Measurements from ENCODE around the gene DCDC2C.

Gene DCDC2C

DNA sequence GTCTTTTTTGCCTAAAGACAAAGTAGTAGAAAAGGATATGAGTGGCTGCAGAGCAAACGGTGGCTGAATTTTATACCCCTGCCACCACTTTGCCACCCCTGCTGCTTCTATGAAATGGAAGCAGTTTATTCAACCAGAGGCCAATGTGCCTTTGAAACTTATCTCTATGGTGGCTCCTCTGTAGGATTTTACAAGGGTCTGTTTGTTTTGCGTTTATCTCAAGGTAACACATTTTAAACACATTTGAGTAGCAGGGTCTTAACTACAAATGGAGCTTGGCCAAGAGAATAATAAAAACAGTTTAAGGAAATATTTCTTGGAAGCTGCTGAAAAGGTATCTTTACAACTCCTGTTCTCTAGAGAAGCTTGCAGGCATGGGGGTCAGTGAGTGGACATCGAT, 39.3 kb upstream of the DCDC2C start:
- TF ChIP-seq REST (IDR thresholded peaks at IDR 0.05; ENCODE audit: insufficient read depth in 1 of 2, low read depth in 2 of 2, low read length in 2 of 2) = no peak
- TF ChIP-seq FOXP2 (optimal IDR thresholded peaks at IDR 0.05; ENCODE audit: borderline replicate concordance, extremely low read depth, extremely low read length, insufficient read depth) = no peak

GRCh38 chr2:3664925-3665324, 38.5 kb upstream of the DCDC2C start:
- TF ChIP-seq POLR2AphosphoS5 (IDR thresholded peaks at IDR 0.05; ENCODE audit: low read depth, low read length) (no peak), SIN3A (IDR thresholded peaks at IDR 0.05; ENCODE audit: borderline replicate concordance, insufficient read depth, low read length) (no peak), REST (IDR thresholded peaks at IDR 0.05; ENCODE audit: insufficient read depth in 1 of 2, low read depth in 2 of 2, low read length in 2 of 2) (no peak), TAF1 (IDR thresholded peaks at IDR 0.05; ENCODE audit: borderline replicate concordance, insufficient read depth, low read length) (no peak), FOXP2 (optimal IDR thresholded peaks at IDR 0.05; ENCODE audit: borderline replicate concordance, extremely low read depth, extremely low read length, insufficient read depth) (no peak)

DNA sequence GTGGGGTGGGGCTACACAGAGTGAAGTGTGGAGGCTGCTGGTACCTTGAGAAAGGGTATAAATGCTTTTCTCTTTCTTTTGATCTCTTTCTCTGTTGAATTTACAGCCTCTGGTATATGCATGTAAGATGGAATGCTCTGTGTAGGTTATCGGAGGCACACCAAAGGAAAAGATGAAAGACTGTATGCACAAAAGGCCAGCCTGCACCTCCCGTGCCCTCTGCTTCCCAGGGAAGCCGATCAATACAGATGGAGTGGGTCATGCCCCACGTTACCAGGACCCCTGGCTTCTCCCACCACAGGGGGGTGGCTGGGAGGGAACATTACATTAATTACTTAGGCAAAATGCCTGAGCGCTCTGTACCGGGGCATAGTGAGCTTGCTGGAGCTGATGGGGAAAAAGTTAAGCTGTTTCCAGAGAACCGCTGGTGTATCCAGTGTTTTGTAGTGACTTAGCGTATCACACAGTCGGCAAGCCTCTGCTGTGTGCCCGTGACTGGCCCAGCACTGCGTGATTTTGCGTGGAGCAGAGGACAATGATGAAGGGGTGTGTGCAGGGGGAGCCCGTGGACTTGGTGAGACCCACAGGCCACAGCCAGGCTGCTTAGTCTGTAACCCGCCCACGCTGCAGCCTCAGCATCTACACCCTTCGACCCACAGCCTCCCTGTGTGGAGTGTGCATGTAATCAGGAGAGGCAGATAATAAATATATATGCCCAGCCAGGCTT, 37.3 kb upstream of the DCDC2C start:
- TF ChIP-seq POLR2AphosphoS5 (IDR thresholded peaks at IDR 0.05; ENCODE audit: low read depth, low read length) (no peak), FOXP2 (optimal IDR thresholded peaks at IDR 0.05; ENCODE audit: borderline replicate concordance, extremely low read depth, extremely low read length, insufficient read depth) (no peak), REST (IDR thresholded peaks at IDR 0.05; ENCODE audit: insufficient read depth in 1 of 2, low read depth in 2 of 2, low read length in 2 of 2) (no peak), SIN3A (IDR thresholded peaks at IDR 0.05; ENCODE audit: borderline replicate concordance, insufficient read depth, low read length) (no peak), TAF1 (IDR thresholded peaks at IDR 0.05; ENCODE audit: borderline replicate concordance, insufficient read depth, low read length) (no peak)

GRCh38 chr2:3666613-3666975, 36.8 kb upstream of the DCDC2C start:
- TF ChIP-seq TAF1 (IDR thresholded peaks at IDR 0.05; ENCODE audit: borderline replicate concordance, insufficient read depth, low read length) (no peak), SIN3A (IDR thresholded peaks at IDR 0.05; ENCODE audit: borderline replicate concordance, insufficient read depth, low read length) (no peak), FOXP2 (optimal IDR thresholded peaks at IDR 0.05; ENCODE audit: borderline replicate concordance, extremely low read depth, extremely low read length, insufficient read depth) (no peak), POLR2AphosphoS5 (IDR thresholded peaks at IDR 0.05; ENCODE audit: low read depth, low read length) (no peak), REST (IDR thresholded peaks at IDR 0.05; ENCODE audit: insufficient read depth in 1 of 2, low read depth in 2 of 2, low read length in 2 of 2) (no peak)

DNA sequence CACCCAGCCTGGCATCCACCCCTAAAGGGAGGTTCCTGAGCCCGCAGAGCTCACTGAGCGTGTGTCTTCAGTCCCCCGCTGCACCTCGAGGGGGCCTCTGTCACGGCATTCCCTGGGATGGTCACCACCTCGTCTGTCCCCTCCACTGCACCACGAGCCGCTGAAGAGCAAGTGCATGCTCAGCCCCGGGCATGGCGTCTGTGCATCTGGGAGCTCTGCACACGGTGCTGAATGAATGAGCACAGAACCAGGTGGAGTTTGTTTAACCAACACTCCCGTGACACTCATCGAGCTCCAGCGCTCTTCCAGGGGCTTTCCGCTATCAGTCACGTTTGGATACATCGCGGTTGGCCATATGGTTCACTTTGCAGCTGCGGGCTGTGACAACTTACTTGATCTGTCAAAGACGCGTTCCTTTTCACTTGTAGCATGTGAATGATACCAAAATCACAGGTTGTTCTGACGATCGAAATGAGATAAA, 36.2 kb upstream of the DCDC2C start:
- TF ChIP-seq SIN3A (IDR thresholded peaks at IDR 0.05; ENCODE audit: borderline replicate concordance, insufficient read depth, low read length) (no peak), REST (IDR thresholded peaks at IDR 0.05; ENCODE audit: insufficient read depth in 1 of 2, low read depth in 2 of 2, low read length in 2 of 2) (no peak), TAF1 (IDR thresholded peaks at IDR 0.05; ENCODE audit: borderline replicate concordance, insufficient read depth, low read length) (no peak), POLR2AphosphoS5 (IDR thresholded peaks at IDR 0.05; ENCODE audit: low read depth, low read length) (no peak), FOXP2 (optimal IDR thresholded peaks at IDR 0.05; ENCODE audit: borderline replicate concordance, extremely low read depth, extremely low read length, insufficient read depth) (no peak)

All from PFSK-1 (cell line).